NCI-H524 (cell line): ENCODE results near the gene DOLK.
"Not testable (repeated sequence)": the region's sequence is repeated elsewhere in the genome, so short reads cannot be mapped to it uniquely, and the experiment has no call there.

Experiments used
- DNase-seq, 2 experiments: peaks; one replicate each; lab custom pipeline; 2025; lab: John Stamatoyannopoulos, UW

DOLK gene

GRCh38 chr9:128947527-128948301, at the start of gene DOLK, which contains the start of gene NUP188:
Gene DOLK (minus strand): TSS chr9:128947603. CDS start chr9:128947303, 300 bp downstream.
Gene NUP188 (plus strand): TSS chr9:128947699. CDS start chr9:128947720, 21 bp downstream.
- DNase-seq = peak; percentile 78 to 91

- DNase-seq = no peak
Observed at GRCh38 chr9:128995791-128996190, 48.4 kb upstream of the DOLK start.

DNA sequence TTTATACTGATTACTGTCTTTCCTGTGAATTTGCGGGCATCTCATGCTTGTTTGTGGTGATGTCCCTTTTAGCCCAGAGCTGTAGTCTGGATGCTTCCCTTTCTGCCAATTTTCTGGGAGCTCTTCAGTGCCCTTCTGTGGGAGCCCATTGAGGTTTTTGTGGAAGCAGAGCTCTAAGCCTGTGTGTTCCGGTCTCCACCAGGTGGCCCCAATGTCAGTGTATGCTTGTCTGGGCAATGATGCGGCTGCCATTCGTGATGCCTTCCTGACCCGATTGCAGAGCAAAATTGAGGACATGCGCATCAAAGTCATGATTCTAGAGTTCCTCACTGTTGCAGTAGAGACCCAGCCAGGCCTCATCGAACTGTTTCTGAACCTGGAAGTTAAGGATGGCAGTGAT, 45.6 kb upstream of the DOLK start:
- peak in 1 of 2 experiments; percentile 22 for DNase-seq

DNA sequence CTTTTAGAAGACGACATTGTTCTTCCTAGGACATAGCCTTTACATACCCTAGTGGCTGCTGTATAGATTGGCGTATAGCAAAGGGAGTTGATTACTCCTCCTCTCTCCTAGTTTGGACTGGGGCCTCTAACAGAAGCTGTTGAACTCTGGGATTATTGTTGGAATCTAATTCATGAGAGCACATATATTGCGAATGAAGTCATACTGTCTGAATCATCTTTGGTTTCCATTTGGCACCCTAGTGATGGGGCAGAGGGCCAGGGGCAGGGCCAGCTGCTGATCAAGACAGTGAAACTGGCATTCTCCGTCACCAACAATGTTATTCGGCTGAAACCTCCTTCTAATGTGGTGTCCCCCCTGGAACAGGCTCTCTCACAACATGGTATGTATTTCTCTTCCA, 40.4 kb upstream of the DOLK start:
- DNase-seq = no peak

DNA sequence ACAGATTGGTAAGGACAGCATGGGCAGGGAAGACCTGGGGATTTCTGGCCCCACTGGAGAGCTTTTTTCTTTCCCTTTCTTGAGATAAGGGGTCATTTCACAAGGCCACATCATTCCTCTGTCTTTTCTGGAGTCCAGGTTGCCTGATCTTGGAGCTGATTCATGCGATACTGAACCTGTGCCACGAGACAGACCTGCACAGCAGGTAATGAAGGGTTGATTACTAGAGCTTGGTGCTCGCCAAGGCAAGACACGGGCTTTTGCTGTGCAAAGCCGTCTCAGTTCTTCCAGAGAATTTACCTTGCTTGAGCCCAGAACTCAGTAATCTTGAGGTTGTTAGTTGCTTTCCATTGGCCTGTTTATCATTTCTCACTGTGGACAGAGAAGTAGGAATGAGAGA, 39.3 kb upstream of the DOLK start:
- no peak for DNase-seq

GRCh38 chr9:128983536-128983935, 36.1 kb upstream of the DOLK start:
- DNase-seq = no peak

DNA sequence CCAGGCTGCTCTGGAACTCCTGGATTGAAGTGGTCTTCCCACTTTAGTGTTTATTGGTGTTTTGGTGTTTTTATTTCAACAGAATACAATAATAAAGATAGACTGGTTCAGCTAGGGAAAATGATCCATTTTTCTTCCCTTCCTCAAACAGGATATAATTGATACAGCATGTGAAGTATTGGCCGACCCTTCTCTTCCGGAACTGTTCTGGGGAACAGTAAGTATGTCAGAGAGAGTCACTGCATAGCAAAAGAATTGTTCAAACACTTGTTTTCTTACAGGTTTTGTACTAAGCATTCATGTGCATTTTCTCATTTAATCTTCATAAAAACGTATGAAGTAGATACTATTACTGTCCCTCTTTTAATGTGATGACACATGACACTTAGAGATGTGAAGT, 31.7 kb upstream of the DOLK start:
- DNase-seq = no peak

DNA sequence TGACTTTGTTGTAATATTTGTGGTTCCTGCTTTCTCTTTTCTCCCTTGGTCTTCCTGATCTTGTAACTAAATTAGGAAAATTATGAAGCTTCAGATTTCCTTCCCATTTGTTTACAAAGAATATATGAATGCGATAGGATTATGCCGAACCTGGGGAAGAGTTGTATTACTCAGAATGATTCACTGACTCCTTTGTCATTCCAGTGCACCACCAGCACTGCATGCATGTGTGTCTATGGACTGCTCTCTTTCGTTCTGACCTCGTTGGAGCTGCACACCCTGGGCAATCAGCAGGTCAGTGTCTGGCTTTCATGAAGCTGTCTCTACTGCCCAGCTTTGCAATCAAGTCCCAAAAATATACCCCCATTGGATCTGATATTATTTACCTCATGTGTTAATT, 25.6 kb upstream of the DOLK start:
- no peak for DNase-seq

DNA sequence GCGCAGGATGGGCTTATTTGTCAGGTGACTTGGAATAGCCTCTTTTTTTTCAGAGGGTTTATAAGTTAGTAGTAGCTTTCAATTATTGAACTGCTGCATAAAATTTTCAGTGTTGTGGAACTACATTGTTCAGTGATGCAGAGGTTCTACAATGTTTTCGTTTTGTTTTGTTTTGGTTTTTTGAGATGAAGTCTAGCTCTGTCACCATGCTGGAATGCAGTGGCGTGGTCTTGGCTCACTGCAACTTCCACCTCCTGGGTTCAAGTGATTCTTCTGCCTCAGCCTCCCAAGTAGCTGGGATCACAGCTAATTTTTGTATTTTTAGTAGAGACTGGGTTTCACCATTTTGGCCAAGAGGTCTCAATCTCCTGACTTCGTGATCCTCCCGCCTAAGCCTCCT, 22.1 kb upstream of the DOLK start:
- DNase-seq = no peak

- not testable (repeated sequence) for DNase-seq
Observed at GRCh38 chr9:128961403-128961802, 14.0 kb upstream of the DOLK start.

DNA sequence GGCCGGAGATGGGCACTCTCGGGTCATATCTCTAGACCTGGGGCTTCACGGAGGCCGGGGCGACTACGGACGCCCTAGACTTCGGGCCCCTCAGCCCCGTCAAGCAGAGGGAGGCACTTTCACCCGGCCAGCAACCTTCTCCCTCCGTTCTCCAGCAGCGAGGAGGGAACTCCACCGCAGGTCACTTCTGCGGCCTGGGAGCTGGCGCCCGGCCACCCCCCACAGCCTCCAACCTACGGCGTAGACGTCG, 201 bp downstream of the DOLK start:
- DNase-seq = no peak

GRCh38 chr9:128946571-128947276, 679 bp downstream of the DOLK start:
- no peak for DNase-seq

DNA sequence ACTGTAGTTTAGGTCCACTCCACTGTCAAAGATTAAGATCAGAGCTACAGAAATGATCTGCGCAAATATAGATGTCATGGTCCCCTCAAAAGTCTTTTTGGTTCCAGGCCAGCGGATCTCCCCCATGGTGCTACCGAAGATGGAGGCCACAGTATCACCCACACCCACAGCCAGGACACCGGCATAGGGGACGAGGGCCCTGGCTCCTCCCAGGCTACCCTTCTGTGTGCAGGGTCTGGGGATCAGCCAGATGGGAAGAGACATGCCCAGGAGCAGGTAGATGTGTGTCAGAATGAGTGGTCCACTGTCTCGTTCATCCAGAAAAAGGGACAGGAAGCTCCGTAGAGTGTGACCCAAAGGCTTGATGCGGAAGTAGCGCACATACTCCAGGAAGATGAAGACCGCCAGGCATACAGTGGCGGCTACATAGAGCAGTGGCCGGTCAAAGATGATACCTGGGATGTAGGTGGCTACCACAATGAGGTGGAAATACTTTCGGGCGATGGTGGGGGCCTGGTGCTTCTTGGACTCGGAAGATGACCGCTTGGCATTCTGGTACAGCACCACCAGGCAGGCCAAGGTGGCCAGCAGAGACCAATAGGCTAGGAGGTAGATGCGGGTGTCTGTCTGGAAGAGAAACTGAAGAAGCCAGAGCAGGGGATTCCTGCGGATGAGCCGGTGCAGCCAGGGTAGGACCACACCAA, 1.5 kb downstream of the DOLK start:
- no peak for DNase-seq

DNA sequence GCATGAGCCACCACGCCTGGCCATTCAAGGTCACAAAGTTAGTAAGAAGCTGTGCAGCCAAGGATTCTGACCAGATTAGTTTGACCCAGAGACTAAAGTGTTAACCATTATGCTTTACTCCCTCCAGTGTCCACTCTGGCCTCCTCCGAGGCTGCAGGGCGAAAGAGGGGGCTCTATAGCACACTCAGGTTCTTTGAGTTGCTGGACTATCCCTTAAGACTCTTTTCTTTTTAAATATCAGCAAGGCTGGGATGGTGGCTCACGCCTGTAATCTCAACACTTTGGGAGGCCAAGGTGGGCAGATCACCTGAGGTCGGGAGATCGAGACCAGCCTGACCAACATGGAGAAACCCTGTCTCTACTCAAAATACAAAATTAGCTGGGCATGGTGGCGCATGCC, 2.4 kb downstream of the DOLK start:
- not testable (repeated sequence) for DNase-seq

- DNase-seq = no peak
Observed at GRCh38 chr9:128943832-128944620, 3.4 kb downstream of the DOLK start.

GRCh38 chr9:128940946-128941755, 6.3 kb downstream of the DOLK start:
- DNase-seq = no peak

DNA sequence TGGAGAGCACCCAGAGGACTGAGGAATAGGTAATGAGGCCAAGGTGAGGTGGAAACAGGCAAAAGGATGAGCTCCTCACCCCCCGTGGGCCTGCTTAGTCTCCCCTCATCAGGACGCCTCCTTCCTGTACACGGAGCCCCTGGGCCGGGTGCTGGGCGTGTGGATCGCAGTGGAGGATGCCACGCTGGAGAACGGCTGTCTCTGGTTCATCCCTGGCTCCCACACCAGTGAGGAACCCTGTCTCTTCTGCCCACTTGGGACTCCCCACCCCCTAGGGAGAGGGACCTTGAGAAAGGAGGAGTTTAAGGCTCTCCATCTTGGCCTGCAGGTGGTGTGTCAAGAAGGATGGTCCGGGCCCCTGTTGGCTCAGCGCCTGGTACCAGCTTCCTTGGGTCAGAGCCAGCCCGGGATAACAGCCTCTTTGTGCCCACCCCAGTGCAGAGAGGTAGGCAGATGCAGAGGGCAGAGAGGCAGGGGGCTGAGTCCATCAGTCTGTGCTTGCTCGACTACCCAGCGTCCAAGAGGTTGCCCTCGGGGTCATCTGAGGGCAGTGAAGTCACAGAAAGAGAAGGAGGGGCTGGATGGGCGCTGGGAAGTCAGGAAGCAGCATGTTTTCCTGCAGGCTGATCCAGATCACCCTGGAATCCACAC, 7.0 kb downstream of the DOLK start:
- no peak for DNase-seq

DNA sequence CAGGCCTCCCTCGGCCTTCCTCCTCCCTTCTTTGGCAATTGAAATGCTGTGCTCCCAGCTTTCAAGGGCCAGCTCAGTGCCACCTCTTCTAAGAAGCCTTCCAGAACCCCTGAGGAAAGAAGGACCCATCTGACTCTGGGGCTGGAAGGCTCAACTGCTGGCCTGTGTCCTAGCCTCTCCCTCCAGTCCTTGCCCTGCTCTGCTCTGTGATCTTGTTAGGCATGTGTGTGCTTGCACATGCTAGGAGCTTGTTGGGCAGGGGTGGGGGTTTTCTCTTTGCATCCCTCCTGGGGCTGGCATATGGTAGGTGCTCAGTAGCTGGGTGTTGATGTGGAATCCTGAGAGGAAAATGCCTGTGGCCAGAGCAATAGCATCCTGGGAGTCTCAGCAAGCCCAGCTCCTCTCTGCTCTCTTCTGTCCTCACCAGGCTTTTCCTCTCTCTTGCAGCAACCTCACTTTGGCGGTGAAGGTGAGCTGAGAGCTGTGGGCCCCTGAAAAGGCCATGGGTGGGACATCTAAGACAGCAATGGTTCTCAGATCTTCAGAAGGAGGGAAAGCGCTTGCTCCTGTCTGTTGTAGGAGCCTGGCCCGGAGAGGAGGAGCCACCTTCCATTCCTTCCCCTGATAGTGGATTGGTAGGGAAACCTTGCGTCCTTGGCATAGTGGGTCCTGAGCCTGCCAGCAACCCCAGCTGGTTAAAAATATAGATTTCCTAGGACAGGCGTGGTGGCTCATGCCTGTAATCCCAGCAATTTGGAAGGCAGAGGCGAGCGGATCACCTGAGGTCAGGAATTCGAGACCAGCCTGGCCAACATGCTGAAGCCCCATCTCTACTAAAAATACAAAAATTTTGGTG, 9.9 kb downstream of the DOLK start:
- no peak for DNase-seq

- DNase-seq = no peak
Observed at GRCh38 chr9:128936171-128936865, 11.1 kb downstream of the DOLK start.
